HEK293 (cell line): Measurements from ENCODE around the gene ALDH4A1.

Source experiments
- ZBTB8A ChIP-seq: fragments of 450-650 bp; formaldehyde crosslinking; IDR thresholded peaks from 2 replicates; pipeline ENCODE4 v1.5.1; 2016; ENCODE audit warnings: missing biosample characterization, missing genetic modification characterization
- TF ChIP-seq, protein P1 (sequence below): fragments of 450-650 bp; formaldehyde crosslinking; IDR thresholded peaks from 2 replicates; pipeline ENCODE4 v1.5.1; 2016; ENCODE audit warnings: missing biosample characterization, missing genetic modification characterization

DNA sequence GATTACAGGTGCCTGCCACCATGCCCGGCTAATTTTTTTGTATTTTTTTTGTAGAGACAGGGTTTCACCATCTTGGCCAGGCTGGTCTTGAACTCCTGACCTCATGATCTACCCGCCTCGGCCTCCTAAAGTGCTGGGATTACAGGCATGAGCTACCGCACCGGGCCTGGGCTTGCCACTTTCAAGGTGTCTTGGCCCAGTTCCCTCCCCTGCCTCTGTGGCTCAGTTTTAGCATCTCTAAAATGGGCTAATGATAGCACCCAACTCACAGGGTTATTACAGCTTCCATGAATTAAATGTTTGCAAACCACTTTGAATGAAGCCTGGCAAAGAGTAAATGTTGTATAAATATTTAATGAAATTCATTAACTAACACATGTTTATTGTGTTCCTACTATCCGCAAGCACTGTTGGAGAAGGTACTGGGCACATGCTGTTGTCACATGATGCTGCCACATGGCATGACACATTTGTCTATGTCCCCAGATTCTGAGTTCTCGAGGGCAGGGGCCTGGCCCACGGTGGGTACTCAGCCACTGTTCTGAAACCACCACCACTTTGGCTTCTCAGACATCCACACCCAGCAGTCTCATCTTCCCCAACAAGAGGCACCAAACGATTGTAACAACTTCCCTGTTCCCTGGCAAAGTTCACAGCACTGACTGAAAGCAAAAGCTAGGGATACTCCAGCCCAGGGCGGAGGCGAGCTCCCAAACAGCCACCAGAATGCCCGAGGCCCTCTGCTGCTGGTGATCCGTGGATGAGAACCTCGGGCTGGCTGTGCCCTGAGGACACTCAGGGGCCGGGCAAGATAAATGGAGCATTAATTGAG, 44.4 kb upstream of the ALDH4A1 start:
- TF ChIP-seq, protein P1, sequence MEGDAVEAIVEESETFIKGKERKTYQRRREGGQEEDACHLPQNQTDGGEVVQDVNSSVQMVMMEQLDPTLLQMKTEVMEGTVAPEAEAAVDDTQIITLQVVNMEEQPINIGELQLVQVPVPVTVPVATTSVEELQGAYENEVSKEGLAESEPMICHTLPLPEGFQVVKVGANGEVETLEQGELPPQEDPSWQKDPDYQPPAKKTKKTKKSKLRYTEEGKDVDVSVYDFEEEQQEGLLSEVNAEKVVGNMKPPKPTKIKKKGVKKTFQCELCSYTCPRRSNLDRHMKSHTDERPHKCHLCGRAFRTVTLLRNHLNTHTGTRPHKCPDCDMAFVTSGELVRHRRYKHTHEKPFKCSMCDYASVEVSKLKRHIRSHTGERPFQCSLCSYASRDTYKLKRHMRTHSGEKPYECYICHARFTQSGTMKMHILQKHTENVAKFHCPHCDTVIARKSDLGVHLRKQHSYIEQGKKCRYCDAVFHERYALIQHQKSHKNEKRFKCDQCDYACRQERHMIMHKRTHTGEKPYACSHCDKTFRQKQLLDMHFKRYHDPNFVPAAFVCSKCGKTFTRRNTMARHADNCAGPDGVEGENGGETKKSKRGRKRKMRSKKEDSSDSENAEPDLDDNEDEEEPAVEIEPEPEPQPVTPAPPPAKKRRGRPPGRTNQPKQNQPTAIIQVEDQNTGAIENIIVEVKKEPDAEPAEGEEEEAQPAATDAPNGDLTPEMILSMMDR (tag by site-specific recombination) = no peak
- no peak for TF ChIP-seq ZBTB8A (tag by site-specific recombination)
